H9 (cell line): Measurements from ENCODE around the gene DNAL1. TPM values are rescaled to one million over a fixed set of nuclear protein-coding genes. Genes with fewer than 3 reads are reported as not detected.

Source experiments
- DNase-seq: peaks from one replicate; pipeline ENCODE4 v3.0.0-alpha.2; 2017
- H2AFZ ChIP-seq: one replicate; pipeline ENCODE4 v1.6.1; 2013; ENCODE audit warnings: mild to moderate bottlenecking, low read length, control low read depth, moderate library complexity
- H2AK5ac ChIP-seq: 2 replicates; pipeline ENCODE4 v1.6.1; 2013; ENCODE audit warnings: low read length, control low read depth, mixed read lengths; ENCODE audit not compliant: insufficient read length
- H2BK120ac ChIP-seq: one replicate; pipeline ENCODE4 v1.6.1; 2013; ENCODE audit warnings: low read depth, mild to moderate bottlenecking, low read length, control low read depth, inconsistent platforms; ENCODE audit not compliant: poor library complexity, severe bottlenecking
- H2BK12ac ChIP-seq: 2 replicates; pipeline ENCODE4 v1.6.1; 2013; ENCODE audit warnings: low read length, control low read depth, mixed read lengths, low read depth; ENCODE audit not compliant: insufficient read length
- H2BK15ac ChIP-seq: 2 replicates; pipeline ENCODE4 v1.6.1; 2013; ENCODE audit warnings: low read depth, low read length, control low read depth
- H2BK20ac ChIP-seq: one replicate; pipeline ENCODE4 v1.6.1; 2013; ENCODE audit warnings: low read depth, mild to moderate bottlenecking, low read length, control low read depth, inconsistent platforms; ENCODE audit not compliant: poor library complexity, severe bottlenecking
- H2BK5ac ChIP-seq: 2 replicates; pipeline ENCODE4 v1.6.1; 2013; ENCODE audit warnings: low read length, control low read depth, mixed read lengths; ENCODE audit not compliant: insufficient read length
- H3K14ac ChIP-seq: 2 replicates; pipeline ENCODE4 v1.6.1; 2013; ENCODE audit warnings: low read length, control low read depth; ENCODE audit not compliant: insufficient read depth
- H3K18ac ChIP-seq: 2 replicates; pipeline ENCODE4 v1.6.1; 2013; ENCODE audit warnings: low read depth, mild to moderate bottlenecking, mixed read lengths, low read length, control low read depth; ENCODE audit not compliant: insufficient read length
- H3K23ac ChIP-seq: 2 replicates; pipeline ENCODE4 v1.6.1; 2013; ENCODE audit warnings: low read length, control low read depth, mixed read lengths, low read depth; ENCODE audit not compliant: insufficient read length
- H3K23me2 ChIP-seq: 2 replicates; pipeline ENCODE4 v1.6.1; 2013; ENCODE audit warnings: low read depth, mild to moderate bottlenecking, mixed read lengths, low read length, control low read depth; ENCODE audit not compliant: insufficient read length, poor library complexity, severe bottlenecking
- H3K27ac ChIP-seq: 2 replicates; pipeline ENCODE4 v1.5.1; 2013; ENCODE audit warnings: low read length, control low read depth, mixed read lengths, low read depth; ENCODE audit not compliant: insufficient read length
- H3K27me3 ChIP-seq: 2 replicates; pipeline ENCODE4 v1.6.1; 2013; ENCODE audit warnings: low read length, control low read depth, inconsistent platforms; ENCODE audit not compliant: insufficient read depth
- H3K4ac ChIP-seq: 2 replicates; pipeline ENCODE4 v1.6.1; 2013; ENCODE audit warnings: low read depth, mild to moderate bottlenecking, control low read depth, inconsistent platforms, low read length, moderate library complexity
- H3K4me1 ChIP-seq: 2 replicates; pipeline ENCODE4 v1.6.1; 2013; ENCODE audit warnings: low read length, control low read depth, inconsistent platforms; ENCODE audit not compliant: insufficient read depth
- H3K4me2 ChIP-seq: 2 replicates; pipeline ENCODE4 v1.6.1; 2013; ENCODE audit warnings: low read length, control low read depth, mixed read lengths; ENCODE audit not compliant: insufficient read length, insufficient read depth
- H3K56ac ChIP-seq: 2 replicates; pipeline ENCODE4 v1.6.1; 2013; ENCODE audit warnings: low read depth, mild to moderate bottlenecking, mixed read lengths, low read length, control low read depth; ENCODE audit not compliant: insufficient read length
- H3K79me1 ChIP-seq: 2 replicates; pipeline ENCODE4 v1.6.1; 2013; ENCODE audit warnings: low read depth, mild to moderate bottlenecking, moderate library complexity, low read length, control low read depth, inconsistent platforms; ENCODE audit not compliant: insufficient read depth, poor library complexity, severe bottlenecking
- H3K79me2 ChIP-seq: 2 replicates; pipeline ENCODE4 v1.6.1; 2013; ENCODE audit warnings: low read length, control low read depth, inconsistent platforms; ENCODE audit not compliant: insufficient read depth
- H3K9ac ChIP-seq: 2 replicates; pipeline ENCODE4 v1.6.1; 2013; ENCODE audit warnings: low read length, control low read depth, mixed read lengths; ENCODE audit not compliant: insufficient read length; ENCODE audit errors: extremely low read depth
- H3K9me3 ChIP-seq: one replicate; pipeline ENCODE4 v1.6.1; 2013; ENCODE audit warnings: low read depth, low read length, inconsistent platforms; ENCODE audit not compliant: control insufficient read depth
- H3T11ph ChIP-seq: one replicate; pipeline ENCODE4 v1.6.1; 2013; ENCODE audit warnings: mild to moderate bottlenecking, low read length, control low read depth, inconsistent platforms
- H4K20me1 ChIP-seq: one replicate; pipeline ENCODE4 v1.6.1; 2013; ENCODE audit not compliant: control insufficient read depth, insufficient read length, insufficient read depth
- H4K5ac ChIP-seq: 2 replicates; pipeline ENCODE4 v1.6.1; 2013; ENCODE audit warnings: low read depth, mild to moderate bottlenecking, mixed read lengths, low read length, control low read depth; ENCODE audit not compliant: insufficient read length
- H4K8ac ChIP-seq: replicated peaks from 2 replicates; pipeline ENCODE4 v1.6.1; 2013; ENCODE audit warnings: low read length, control low read depth, mixed read lengths, low read depth; ENCODE audit not compliant: insufficient read length
- H4K91ac ChIP-seq: 2 replicates; pipeline ENCODE4 v1.6.1; 2013; ENCODE audit warnings: low read depth, mild to moderate bottlenecking, moderate library complexity, mixed read lengths, low read length, control low read depth; ENCODE audit not compliant: insufficient read length
- H3K27ac Mint-ChIP-seq, 3 experiments: 2 replicates in 2 of 3; 3 replicates in 1 of 3; pipeline ENCODE4 v1.8.0; 2020 to 2021; ENCODE audit warnings: mixed read lengths in 3 of 3, mild to moderate bottlenecking in 1 of 3, moderate library complexity in 1 of 3
- H3K27me3 Mint-ChIP-seq: 2 replicates; pipeline ENCODE4 v1.8.0; 2021; ENCODE audit warnings: low read depth, mild to moderate bottlenecking, moderate library complexity, mixed read lengths
- H3K36me3 Mint-ChIP-seq, 3 experiments: 2 replicates in 2 of 3; 3 replicates in 1 of 3; pipeline ENCODE4 v1.8.0; 2020 to 2021; ENCODE audit warnings: low read depth in 3 of 3, mixed read lengths in 3 of 3; ENCODE audit not compliant: insufficient read depth in 1 of 3
- H3K4me1 Mint-ChIP-seq, 2 experiments: 2 replicates each; pipeline ENCODE4 v1.8.0; 2020; ENCODE audit warnings: mixed read lengths in 2 of 2
- H3K4me3 Mint-ChIP-seq, 2 experiments: 2 replicates in 1 of 2; 3 replicates in 1 of 2; pipeline ENCODE4 v1.8.0; 2020 to 2021; ENCODE audit warnings: mild to moderate bottlenecking in 2 of 2, mixed read lengths in 2 of 2, moderate library complexity in 1 of 2
- H3K9me3 Mint-ChIP-seq, 2 experiments: 2 replicates in 1 of 2; 3 replicates in 1 of 2; pipeline ENCODE4 v1.8.0; 2020; ENCODE audit warnings: mild to moderate bottlenecking in 2 of 2, mixed read lengths in 2 of 2, moderate library complexity in 1 of 2
- CTCF ChIP-seq: fragments of 200-600 bp; sonication (generic); conservative IDR thresholded peaks from 3 replicates; pipeline ENCODE4 v1.8.0; 2021; ENCODE audit warnings: antibody characterized with exemption, mild to moderate bottlenecking
- WGBS: extraction: QIAGEN DNeasy Blood & Tissue Kit; methylation state at CpG from one replicate; pipeline ENCODE4 v1.1.7; 2013; ENCODE audit warnings: missing lambda C conversion rate, low lambda C conversion rate, mixed read lengths; ENCODE audit not compliant: insufficient read length; ENCODE audit errors: extremely low coverage; 5-methylcytosine and 5-hydroxymethylcytosine counted together
- total RNA-seq: library from RNA; stranded (reverse); gene quantifications from 2 replicates; pipeline ENCODE4 v1.2.1, GENCODE V29; 2021

Gene DNAL1
- total RNA-seq, 1 experiment from 2014 or later, result 17.7 TPM

- WGBS, result no CpG with 5 or more reads among the region's 4 CpGs
- no peak overlapping the region for H2AK5ac ChIP-seq
These were observed 28.0 kb upstream of the DNAL1 start for GRCh38 chr14:73616831-73617230.

More at GRCh38 chr14:73616831-73617230, 28.0 kb upstream of the DNAL1 start:
- peaks cover 8 to 10% of the 10 kb centered on the region in 2 experiments for H3K4me1 Mint-ChIP-seq
- H3K4me2 ChIP-seq, result no peak overlapping the region
- no peak overlapping the region for H2AFZ ChIP-seq
- no peak overlapping the region for H3K18ac ChIP-seq
- no peak overlapping the region for H3K4me3 Mint-ChIP-seq
- H2BK5ac ChIP-seq, result no peak overlapping the region
- H3K9ac ChIP-seq, result no peak overlapping the region
- H4K8ac ChIP-seq, result no peak overlapping the region
- H4K20me1 ChIP-seq, result no peaks in the 10 kb centered on the region
- H2BK12ac ChIP-seq, result no peak overlapping the region
- H4K5ac ChIP-seq, result no peak overlapping the region
- H2BK15ac ChIP-seq, result no peak overlapping the region
- H3K14ac ChIP-seq, result no peak overlapping the region
- no peaks in the 10 kb centered on the region for H3K79me2 ChIP-seq
- no peak overlapping the region for H3K56ac ChIP-seq
- no peak overlapping the region for H3T11ph ChIP-seq
- H3K27ac ChIP-seq, result no peak overlapping the region
- H3K79me1 ChIP-seq, result no peaks in the 10 kb centered on the region
- no peak for TF ChIP-seq CTCF
- no peak overlapping the region for H3K23ac ChIP-seq
- H3K4me1 ChIP-seq, result no peaks in the 10 kb centered on the region
- peaks cover 38% of the 10 kb centered on the region for H3K27me3 Mint-ChIP-seq
- no peak overlapping the region for H3K4ac ChIP-seq
- H3K27ac Mint-ChIP-seq, result no peak overlapping the region
- H2BK120ac ChIP-seq, result no peak overlapping the region
- no peak overlapping the region for H2BK20ac ChIP-seq
- H3K9me3 Mint-ChIP-seq, result no peaks in the 10 kb centered on the region; a peak in 1 of 5 replicates
- no peak overlapping the region for H4K91ac ChIP-seq
- no peak for DNase-seq
- H3K9me3 ChIP-seq, result no peaks in the 10 kb centered on the region
- peaks cover 6% of the 10 kb centered on the region; the same call in 1 of the 2 replicates for H3K27me3 ChIP-seq
- H3K23me2 ChIP-seq, result peaks cover 4% of the 10 kb centered on the region
- peaks cover 0 to 3% (median 2%) of the 10 kb centered on the region in 3 experiments; a peak in 1 of 7 replicates for H3K36me3 Mint-ChIP-seq
